ENCODE data around the gene PAM16.
A peak's percentile ranks its signal among the peaks of the same experiment; 100 is the strongest.

GRCh38 chr16:4340443-4340842 is 10.7 kb downstream of the PAM16 start:
- no peak for TF ChIP-seq CTCF (tag by site-specific recombination; IDR thresholded peaks at IDR 0.05)
- no peak for TF ChIP-seq YY1 (tag by site-specific recombination; IDR thresholded peaks at IDR 0.05)
- peak; percentile 74 for TF ChIP-seq PRDM4 (tag by site-specific recombination; IDR thresholded peaks at IDR 0.05)
- TF ChIP-seq SCRT2 (tag by site-specific recombination; IDR thresholded peaks at IDR 0.05), result no peak
- TF ChIP-seq ZBTB10 (tag by site-specific recombination; IDR thresholded peaks at IDR 0.05), result no peak
- no peak for TF ChIP-seq ZNF629 (tag by site-specific recombination; IDR thresholded peaks at IDR 0.05)
- TF ChIP-seq ZNF146 (tag by site-specific recombination; IDR thresholded peaks at IDR 0.05), result no peak
- TF ChIP-seq BCL11A (tag by site-specific recombination; IDR thresholded peaks at IDR 0.05; ENCODE audit: low read depth), result no peak
- no peak for TF ChIP-seq ZNF843 (tag by site-specific recombination; IDR thresholded peaks at IDR 0.05)
- TF ChIP-seq ZNF658 (tag by site-specific recombination; IDR thresholded peaks at IDR 0.05), result no peak
- TF ChIP-seq MEIS1 (CRISPR knock-in tag; IDR thresholded peaks at IDR 0.05; ENCODE audit: borderline replicate concordance), result no peak
- TF ChIP-seq ZNF423 (tag by site-specific recombination; IDR thresholded peaks at IDR 0.05), result no peak
- no peak for TF ChIP-seq ZNF596 (tag by site-specific recombination; IDR thresholded peaks at IDR 0.05)
